Neural cell (in vitro differentiated cells): ENCODE data around the gene FIGNL1.

Experiments
- CTCF ChIP-seq: fragments of 450-650 bp; IDR thresholded peaks from 2 replicates; pipeline ENCODE4 v1.5.1; 2014; ENCODE audit warnings: antibody characterized with exemption, mild to moderate bottlenecking, moderate library complexity; ENCODE audit not compliant: poor library complexity, severe bottlenecking
- EP300 ChIP-seq: fragments of 450-650 bp; conservative IDR thresholded peaks from 2 replicates; pipeline ENCODE4 v1.6.1; 2014; ENCODE audit warnings: antibody characterized with exemption, mild to moderate bottlenecking, moderate library complexity; ENCODE audit not compliant: poor library complexity, severe bottlenecking
- MXI1 ChIP-seq: fragments of 450-650 bp; conservative IDR thresholded peaks from 2 replicates; pipeline ENCODE4 v1.6.1; 2014; ENCODE audit warnings: antibody characterized with exemption, mild to moderate bottlenecking; ENCODE audit not compliant: poor library complexity, severe bottlenecking
- POLR2AphosphoS5 ChIP-seq: IDR thresholded peaks from 2 replicates; pipeline ENCODE4 v1.6.1; 2012
- REST ChIP-seq: IDR thresholded peaks from 2 replicates; pipeline ENCODE4 v1.6.1; 2012; ENCODE audit warnings: borderline replicate concordance
- SMC3 ChIP-seq: fragments of 450-650 bp; conservative IDR thresholded peaks from 2 replicates; pipeline ENCODE4 v1.6.1; 2014; ENCODE audit warnings: antibody characterized with exemption, mild to moderate bottlenecking, moderate library complexity; ENCODE audit not compliant: poor library complexity
- TAF1 ChIP-seq: IDR thresholded peaks from 2 replicates; pipeline ENCODE4 v1.6.1; 2012; ENCODE audit warnings: low read depth

GRCh38 chr7:50428911-50429310, 21.2 kb downstream of the FIGNL1 start:
- TF ChIP-seq CTCF (no peak), SMC3 (no peak), POLR2AphosphoS5 (no peak), MXI1 (no peak), TAF1 (no peak), EP300 (no peak), REST (no peak)
